Central memory CD4-positive, alpha-beta T cell (primary cell): Measurements from ENCODE around the gene SLIT3.
A peak's percentile ranks its signal among the peaks of the same experiment; 100 is the strongest.
"Not testable (repeated sequence)": the region's sequence is repeated elsewhere in the genome, so short reads cannot be mapped to it uniquely, and the experiment has no call there.

Experiments
- DNase-seq: peaks from one replicate; pipeline ENCODE4 v3.0.0; 2022

The SLIT3 gene

DNA sequence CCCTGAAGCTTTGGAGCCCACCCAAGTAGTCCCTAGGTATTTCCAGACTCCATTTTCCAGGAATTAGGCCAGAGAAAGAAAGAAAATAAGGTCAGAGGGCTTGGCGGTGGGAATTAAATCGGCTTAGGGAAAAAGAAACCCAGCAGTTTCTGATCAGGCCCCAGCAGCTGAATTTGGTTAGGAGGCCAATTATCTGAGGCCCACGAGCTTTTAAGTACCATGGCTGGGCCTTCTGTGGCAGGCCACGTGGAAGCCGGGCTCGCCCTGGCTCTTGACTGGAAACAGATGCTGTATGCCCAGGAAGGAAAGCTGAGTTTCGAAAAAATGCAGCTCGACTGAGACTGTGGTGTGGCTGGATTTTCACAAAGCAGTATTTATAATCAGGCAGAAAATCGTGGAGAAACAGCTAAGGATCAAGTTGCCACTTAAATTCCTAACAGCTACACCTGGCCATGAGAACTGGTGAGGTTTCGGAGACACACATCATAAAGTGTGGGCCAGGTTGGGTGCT, 646.7 kb downstream of the SLIT3 start:
- no peak for DNase-seq

DNA sequence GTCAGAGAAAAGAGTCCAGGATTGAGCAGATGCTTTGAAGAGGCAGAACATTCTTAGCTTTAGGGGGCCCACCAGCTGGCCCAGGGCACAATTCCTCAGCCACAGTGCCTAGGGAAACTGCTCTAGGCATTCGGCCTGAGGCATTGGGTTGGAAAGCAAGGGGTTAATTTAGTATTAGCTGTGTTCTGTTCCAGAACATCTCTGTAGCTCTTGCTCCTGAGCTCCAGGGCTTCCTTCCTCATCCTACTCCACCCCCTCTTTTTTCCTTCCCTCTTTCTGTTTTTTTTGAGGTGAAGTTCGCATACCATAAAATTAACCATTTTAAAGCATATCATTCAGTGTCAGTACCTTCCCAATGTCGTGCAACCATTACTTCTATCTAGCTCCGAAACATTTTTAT, 647.3 kb downstream of the SLIT3 start:
- no peak for DNase-seq

DNA sequence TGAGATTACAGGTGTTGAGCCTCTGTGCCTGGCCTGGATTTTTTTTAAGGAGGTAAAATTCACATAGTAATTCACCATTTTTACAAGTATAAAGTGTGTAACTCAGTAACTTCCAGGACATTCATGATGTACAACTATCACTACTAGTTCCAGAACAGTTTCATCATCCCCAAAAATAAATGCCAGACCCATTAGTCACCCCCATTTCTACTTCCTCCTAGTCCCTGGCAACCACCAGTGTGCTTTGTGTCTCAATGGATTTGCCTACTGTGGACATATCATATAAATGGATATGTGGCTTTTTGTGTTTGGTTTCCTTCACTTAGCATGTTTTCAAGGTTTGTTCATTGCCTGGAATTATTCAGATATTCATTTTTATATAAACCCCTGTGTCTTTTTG, 649.3 kb downstream of the SLIT3 start:
- DNase-seq = no peak

DNA sequence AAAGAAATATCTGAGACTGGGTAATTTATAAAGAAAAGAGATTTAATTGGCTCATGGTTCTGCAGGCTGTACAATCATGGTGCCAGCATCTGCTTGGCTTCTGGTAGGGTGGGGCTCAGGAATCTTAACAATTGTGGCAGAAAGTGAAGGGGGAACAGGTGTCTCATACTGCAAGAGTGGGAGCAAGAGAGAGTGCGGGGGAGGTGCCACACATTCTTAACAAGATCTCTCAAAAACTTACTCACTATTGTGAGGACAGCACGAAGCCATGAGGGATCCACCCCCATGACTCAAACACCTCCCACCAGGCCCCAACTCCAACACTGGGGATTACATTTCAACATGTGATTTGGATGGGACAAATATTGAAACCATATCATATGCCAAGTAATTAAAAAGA, 651.6 kb downstream of the SLIT3 start:
- no peak for DNase-seq

DNA sequence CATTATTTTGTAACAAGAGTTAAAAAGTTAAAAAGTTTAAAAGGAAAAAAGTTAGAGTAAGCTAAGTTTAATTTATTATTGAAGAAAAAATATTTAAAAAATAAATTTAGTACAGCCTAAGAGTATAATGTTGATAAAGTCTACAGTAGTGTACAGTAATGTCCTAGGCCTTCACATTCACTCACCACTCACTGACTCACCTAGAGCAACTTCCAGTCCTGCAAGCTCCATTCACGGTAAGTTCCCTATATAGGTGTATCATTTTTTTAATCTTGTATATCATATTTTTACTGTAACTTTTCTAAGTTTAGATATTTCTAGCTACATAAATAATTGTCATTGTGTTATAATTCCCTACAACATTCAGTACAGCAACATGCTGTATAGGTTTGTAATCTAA, 652.4 kb downstream of the SLIT3 start:
- no peak for DNase-seq

DNA sequence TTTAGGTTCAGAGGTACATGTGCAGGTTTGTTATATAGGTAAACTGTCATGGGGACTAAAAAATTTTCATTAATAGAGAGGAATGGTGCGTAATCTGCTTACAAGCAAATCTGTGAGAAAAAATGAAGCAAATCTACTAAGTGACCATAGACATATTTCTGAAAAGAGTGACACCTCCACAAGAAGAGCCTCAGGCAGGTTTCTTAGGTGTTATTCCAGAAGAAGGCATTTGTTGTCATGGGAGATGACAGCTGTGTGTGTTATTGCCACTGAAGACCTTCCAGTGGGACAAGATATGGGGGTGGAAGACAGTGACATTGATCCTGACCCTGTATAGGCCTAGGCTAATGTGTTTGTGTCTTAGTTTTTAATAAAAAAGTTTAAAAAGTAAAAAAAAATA, 652.9 kb downstream of the SLIT3 start:
- DNase-seq = no peak

DNA sequence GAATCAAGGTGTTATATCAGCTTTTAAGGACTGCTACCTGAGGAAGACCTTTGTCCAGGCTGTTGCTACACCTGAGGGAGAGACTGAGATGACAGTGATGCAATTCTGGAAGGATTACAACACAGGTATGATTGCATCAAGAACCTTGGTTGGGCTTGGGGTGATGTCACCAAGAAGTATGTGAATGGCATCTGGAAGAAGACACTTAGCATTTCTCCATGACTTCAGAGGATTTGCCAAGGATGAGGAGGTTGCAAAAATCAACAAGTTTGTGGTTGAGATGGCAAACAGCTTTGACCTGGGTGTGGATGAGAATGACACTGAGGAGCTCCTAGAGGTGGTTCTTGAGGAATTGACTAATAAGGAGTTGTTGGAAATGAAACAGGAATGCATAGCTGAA, 653.9 kb downstream of the SLIT3 start:
- no peak for DNase-seq

DNA sequence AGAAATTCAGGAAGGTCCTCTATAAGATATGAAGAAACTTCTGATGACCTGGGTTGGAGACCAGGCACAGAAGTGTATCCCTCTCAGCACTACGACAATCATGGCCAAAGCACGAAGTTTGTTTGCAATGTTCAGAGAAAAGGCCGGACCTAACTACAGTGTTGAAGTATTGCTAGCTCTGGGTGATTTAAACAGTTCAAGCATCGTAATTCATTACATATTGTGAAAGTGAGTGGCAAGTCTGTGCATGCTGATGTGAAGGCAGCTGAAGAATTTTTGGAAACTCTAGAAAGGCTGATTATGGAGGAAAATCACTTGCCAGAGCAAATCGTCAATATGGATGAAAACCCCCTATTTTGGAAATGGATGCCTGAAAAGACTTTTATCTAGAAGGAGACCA, 654.6 kb downstream of the SLIT3 start:
- DNase-seq = no peak

DNA sequence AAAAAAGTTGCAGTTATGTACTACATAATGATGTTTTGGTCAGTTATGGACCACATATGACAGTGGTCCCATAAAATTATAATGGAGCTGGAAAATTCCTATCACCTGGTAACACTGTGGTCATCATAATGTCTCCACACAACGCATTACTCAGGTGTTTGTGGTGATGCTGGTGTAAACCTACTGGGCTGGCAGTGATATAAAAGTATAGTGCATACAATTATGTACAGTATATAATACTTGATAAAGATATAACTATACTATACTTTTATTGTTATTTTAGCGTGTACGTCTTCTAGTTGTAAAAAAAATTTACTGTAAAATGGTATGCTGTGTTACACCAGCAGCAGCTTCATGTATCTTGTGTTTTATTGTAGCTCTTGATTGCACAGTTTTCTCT, 655.7 kb downstream of the SLIT3 start:
- DNase-seq = no peak

DNA sequence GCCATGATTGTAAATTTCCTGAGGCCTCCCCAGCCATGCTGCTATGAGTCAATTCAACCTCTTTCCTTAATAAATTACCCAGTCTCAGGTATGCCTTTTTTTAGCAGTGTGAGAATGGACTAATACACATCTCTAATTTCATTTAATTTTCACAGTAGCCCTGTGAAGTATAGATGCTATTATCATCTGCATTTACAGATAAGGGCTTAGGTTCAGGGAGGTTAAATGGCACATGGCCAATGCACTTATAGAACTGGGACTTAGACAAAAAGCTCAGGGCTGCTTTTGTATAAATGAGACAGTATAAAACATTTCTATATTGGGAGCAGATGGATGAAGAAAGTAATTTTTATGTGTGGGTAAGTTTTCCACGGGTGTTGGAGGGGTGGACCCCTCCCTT, 658.9 kb downstream of the SLIT3 start:
- no peak for DNase-seq

DNA sequence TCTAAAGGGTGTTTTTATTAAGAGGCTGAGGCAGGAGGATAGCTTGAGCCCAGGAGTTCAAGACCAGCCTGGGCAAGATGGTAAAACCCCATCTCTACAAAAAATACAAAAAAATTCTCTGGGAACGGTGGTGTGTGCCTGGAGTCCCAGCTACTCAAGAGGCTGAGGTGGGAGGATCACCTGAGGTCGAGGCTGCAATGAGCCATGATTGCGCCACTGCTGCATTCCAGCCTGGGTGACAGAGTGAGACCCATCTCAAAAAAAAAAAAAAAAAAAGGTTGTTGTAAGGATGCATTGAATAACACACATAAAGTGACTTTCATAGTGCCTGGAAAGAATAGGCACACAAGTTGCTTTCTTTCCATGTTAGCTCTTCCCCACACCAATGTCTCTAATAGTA, 662.1 kb downstream of the SLIT3 start:
- not testable (repeated sequence) for DNase-seq

DNA sequence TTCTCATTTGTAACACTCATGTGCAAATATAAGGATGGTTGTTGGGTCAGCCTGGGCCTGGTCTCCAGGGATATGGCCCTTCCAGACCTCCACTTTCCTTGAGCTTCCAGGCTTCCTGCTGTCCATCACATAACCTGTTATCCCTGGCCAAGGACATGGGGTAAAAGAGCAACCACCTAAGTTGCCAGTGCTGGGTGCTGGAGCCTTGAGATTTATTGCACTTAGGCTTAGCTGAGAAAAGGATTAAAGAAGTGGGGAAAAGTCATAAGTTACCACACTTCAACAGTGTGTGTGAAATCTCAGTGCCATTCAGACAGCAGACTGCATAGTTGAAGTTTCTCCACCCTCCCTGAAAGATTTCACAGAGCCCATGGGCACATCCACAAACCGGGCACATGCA, 663.1 kb downstream of the SLIT3 start:
- no peak for DNase-seq

DNA sequence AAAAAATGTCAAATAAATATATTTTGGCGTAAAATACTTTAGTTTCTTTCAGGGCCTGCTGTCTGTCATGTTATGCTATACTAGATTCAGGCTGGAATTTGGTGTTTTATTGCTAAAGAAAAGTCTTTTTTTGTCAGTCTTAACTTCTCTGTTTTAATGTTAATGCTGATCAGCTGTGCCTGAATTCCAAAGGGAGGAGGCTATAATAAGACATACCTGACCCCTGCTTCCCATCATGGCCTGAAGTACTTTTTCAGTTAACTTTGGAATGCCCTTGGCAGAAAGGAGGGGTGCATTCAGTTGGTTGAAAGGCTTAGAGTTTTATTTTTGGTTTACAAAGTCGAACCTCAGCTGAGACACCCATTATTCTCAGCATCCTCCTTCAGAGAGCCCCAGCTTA, 663.7 kb downstream of the SLIT3 start:
- DNase-seq = no peak

DNA sequence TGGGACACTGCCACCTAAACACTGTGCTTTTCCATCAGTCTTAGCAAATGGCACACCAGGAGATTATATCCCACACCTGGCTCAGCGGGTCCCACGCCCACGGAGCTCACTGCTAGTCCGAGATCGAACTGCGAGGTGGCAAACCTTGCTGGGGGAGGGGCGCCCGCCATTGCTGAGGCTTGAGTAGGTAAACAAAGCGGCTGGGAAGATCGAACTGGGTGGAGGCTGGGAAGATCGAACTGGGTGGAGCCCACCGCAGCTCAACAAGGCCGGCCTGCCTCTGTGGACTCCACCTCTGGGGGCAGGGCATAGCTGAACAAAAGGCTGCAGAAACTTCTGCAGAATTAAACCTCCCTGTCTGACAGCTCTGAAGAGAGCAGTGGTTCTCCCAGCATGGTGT, 670.0 kb downstream of the SLIT3 start:
- DNase-seq = not testable (repeated sequence)

DNA sequence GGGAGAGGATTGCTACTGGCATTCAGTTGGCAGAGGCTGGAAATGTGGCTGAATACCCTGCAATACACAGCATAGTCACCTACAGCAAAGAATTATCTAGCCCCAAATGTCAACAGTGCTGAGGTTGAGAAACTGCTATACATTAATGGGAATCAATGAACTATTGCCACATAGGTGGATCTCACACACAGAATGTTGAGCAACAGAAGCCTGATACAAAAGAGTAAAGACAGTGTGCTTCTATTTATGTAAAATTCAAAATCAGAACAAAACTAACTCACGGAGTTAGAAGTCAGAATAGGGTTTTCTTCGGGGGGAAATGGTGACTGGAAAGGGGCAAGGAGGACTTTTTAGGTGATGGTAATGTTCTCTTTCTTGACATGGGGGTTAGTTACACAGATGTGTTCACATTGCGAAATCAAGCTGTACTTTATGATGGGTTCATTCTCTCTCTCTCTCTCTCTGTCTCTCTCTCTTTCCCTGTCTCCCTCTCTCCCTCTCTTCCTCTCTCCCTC, 676.0 kb downstream of the SLIT3 start:
- no peak for DNase-seq

DNA sequence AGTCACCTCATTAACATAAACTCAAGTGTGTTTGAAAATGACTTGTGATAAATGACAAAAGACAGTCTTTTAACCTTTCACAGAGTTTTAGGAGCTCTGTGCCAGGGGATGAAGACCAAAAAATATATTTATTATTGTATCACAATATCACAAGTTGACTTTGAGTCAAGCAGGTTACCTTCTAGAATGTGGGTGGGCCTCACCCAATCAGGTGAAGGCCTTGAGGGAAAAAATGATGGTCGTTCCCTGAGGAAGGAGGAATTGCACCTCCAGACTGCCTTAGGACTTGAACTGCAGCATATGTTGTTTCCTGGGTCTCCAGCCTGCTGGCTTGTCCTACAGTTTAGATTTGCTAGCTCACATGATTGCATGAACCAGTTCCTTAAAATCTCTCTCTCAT, 680.1 kb downstream of the SLIT3 start:
- DNase-seq = no peak

DNA sequence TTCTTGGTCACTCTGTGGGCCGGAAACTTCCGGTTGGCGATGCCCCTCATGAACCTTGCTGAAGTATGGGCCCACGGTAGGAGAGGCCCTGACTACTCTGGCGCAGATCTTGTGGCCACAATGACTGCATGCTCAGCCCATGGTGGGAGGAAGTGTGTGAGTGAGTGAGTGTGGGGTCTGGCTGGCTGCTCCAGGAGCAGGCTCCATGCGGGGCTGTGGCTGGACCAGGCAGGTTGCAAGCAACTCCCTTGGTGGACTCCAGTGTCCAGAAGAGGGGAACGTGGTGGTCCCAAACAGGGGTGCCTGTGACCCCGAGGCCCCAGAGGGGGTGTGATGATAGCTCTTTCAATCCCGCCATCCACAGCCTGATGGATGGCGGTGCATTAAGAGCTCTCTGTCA, 686.3 kb downstream of the SLIT3 start:
- no peak for DNase-seq

DNA sequence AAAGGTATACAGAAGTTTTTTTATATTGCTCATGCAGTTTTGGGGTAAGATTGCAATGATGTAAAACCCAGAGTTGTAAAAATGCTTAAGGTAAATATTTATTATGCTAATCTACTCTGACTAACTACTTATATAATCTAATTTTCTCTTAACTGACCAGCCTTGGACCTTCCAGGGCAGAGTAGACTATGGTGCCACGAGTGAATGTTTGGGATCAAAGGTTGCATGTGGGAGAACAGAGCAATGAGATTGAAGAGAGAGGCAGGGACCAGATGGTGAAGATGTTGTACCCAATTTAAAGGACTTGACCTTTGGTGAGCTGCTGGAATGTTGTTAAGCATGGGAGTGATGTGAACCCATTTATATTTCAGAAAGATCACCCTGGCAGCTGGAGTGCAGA, 686.9 kb downstream of the SLIT3 start:
- no peak for DNase-seq

DNA sequence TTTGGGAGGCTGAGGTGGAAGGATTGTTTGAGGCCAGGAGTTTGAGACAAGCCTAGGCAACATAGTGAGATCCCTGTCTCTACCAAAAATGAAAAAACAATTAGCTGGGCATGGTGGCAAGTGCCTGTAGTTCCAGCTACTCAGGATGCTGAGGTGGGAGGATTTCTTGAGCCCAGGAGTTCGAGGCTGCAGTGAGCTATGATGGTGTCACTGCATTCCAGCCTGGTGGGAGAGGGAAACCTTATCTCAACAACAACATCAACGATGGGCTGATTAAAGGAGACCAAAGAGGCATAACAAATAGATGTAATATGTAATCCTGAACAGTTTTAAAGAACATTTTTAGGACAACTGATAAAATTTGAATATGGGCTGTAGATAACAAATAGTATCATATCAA, 687.5 kb downstream of the SLIT3 start:
- DNase-seq = no peak

DNA sequence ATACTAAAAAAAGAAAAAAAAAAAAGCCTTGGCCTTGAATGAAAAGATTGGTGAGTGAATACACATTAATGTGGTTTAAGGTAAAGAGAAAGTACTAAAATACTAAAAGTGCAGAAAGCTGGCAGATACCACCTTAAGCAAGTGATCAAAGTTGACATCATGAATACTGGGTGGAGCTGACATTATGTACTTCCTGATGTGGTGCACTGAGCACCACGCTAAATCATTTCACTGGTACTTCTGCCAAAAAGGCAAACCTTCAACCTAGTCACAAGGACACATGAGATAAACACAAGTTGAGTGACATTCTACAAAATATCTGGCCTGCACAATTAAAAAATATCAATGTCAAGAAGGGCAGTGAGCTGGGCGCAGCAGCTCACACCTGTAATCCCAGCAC, 687.9 kb downstream of the SLIT3 start:
- DNase-seq = peak; percentile 46

DNA sequence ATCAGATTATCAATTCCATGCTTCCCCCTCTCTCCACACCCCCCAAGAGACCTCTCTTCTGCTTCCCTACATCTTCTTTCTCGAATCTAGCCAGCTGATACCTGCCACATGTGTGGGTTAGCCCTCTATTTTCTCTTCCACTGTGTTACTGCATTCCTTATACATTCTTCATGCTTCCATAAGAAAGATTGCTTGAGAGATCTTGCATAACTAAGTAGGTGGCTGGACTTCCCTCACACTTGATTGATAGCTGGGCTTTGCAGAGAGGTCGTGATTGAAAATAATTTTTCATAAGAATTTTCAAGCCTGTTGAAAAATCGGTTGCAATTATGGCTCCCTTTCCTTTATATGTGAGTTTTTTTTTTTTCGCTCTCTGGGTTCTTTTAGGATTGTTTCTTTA, 688.8 kb downstream of the SLIT3 start:
- DNase-seq = no peak
